GM23338 (cell line): ENCODE measurements around the gene ABHD5. TPM values are rescaled to one million over a fixed set of nuclear protein-coding genes. Genes with fewer than 3 reads are reported as not detected.
A peak's percentile ranks its signal among the peaks of the same experiment; 100 is the strongest.

Experiments
- ATAC-seq: fragments of 200-7000 bp; cut with Tn5 transposase; 3 replicates; pipeline ENCODE4 v1.9.1; 2020
- DNase-seq: peaks from one replicate; pipeline ENCODE4 v3.0.0-alpha.2; 2015; ENCODE audit warnings: low spot score
- H2AFZ ChIP-seq: fragments of 200-600 bp; sonication (generic); 2 replicates; pipeline ENCODE4 v1.8.0; 2016; ENCODE audit warnings: antibody characterized with exemption, mild to moderate bottlenecking, moderate library complexity
- H3F3A ChIP-seq: fragments of 200-600 bp; sonication (generic); replicated peaks from 2 replicates; pipeline ENCODE4 v1.8.0; 2017; ENCODE audit warnings: antibody characterized with exemption, mixed run types, low read depth
- H3K27ac ChIP-seq: fragments of 200-600 bp; sonication (generic); 2 replicates; pipeline ENCODE4 v1.6.1; 2016; ENCODE audit warnings: low read depth
- H3K27me3 ChIP-seq: fragments of 200-600 bp; sonication (generic); 2 replicates; pipeline ENCODE4 v1.8.0; 2016; ENCODE audit warnings: mild to moderate bottlenecking, mixed run types, moderate library complexity; ENCODE audit not compliant: insufficient read depth
- H3K36me3 ChIP-seq: fragments of 200-600 bp; sonication (generic); 2 replicates; pipeline ENCODE4 v1.8.0; 2016; ENCODE audit warnings: mild to moderate bottlenecking; ENCODE audit not compliant: insufficient read depth
- H3K4me1 ChIP-seq: fragments of 200-600 bp; sonication (generic); 2 replicates; pipeline ENCODE4 v1.8.0; 2016; ENCODE audit warnings: mild to moderate bottlenecking, moderate library complexity; ENCODE audit not compliant: insufficient read depth
- H3K4me2 ChIP-seq: fragments of 200-600 bp; sonication (generic); 2 replicates; pipeline ENCODE4 v1.7.1; 2017; ENCODE audit warnings: mixed run types
- H3K4me3 ChIP-seq: fragments of 200-600 bp; sonication (generic); 2 replicates; pipeline ENCODE4 v1.6.1; 2016; ENCODE audit warnings: mixed run types
- H3K79me2 ChIP-seq: fragments of 200-600 bp; sonication (generic); replicated peaks from 2 replicates; pipeline ENCODE4 v1.8.0; 2017; ENCODE audit warnings: mild to moderate bottlenecking; ENCODE audit not compliant: insufficient read depth
- H3K9me2 ChIP-seq: fragments of 200-600 bp; sonication (generic); 2 replicates; pipeline ENCODE4 v1.8.0; 2017; ENCODE audit not compliant: insufficient read depth
- H4K20me1 ChIP-seq: fragments of 200-600 bp; sonication (generic); replicated peaks from 2 replicates; pipeline ENCODE4 v1.8.0; 2017; ENCODE audit warnings: mild to moderate bottlenecking; ENCODE audit not compliant: insufficient read depth
- H3K27ac Mint-ChIP-seq: 2 replicates; pipeline ENCODE4 v1.8.0; 2020; ENCODE audit warnings: inconsistent platforms, mild to moderate bottlenecking, moderate library complexity, mixed read lengths
- H3K27me3 Mint-ChIP-seq: 3 replicates; pipeline ENCODE4 v1.8.0; 2022; ENCODE audit warnings: low read depth, mild to moderate bottlenecking, moderate library complexity, mixed read lengths, inconsistent platforms; ENCODE audit not compliant: insufficient read depth, poor library complexity
- H3K36me3 Mint-ChIP-seq: 3 replicates; pipeline ENCODE4 v1.8.0; 2021; ENCODE audit warnings: low read depth, mild to moderate bottlenecking, inconsistent platforms, moderate library complexity, mixed read lengths
- H3K4me1 Mint-ChIP-seq: 3 replicates; pipeline ENCODE4 v1.8.0; 2020; ENCODE audit warnings: mild to moderate bottlenecking, inconsistent platforms, mixed read lengths
- H3K4me3 Mint-ChIP-seq: 3 replicates; pipeline ENCODE4 v1.8.0; 2021; ENCODE audit warnings: moderate library complexity, mild to moderate bottlenecking, inconsistent platforms, mixed read lengths
- H3K9me3 Mint-ChIP-seq: 3 replicates; pipeline ENCODE4 v1.8.0; 2020; ENCODE audit warnings: moderate library complexity, mild to moderate bottlenecking, inconsistent platforms, mixed read lengths
- CREB1 ChIP-seq: fragments of 250-450 bp; sonication (Bioruptor Pico); IDR thresholded peaks from 2 replicates; pipeline ENCODE4 v1.5.0; 2020; ENCODE audit warnings: low read depth, mild to moderate bottlenecking, moderate library complexity
- ETS1 ChIP-seq: IDR thresholded peaks from 2 replicates; pipeline ENCODE4 v1.6.1; 2016; ENCODE audit warnings: antibody characterized with exemption
- EZH2 ChIP-seq: fragments of 200-600 bp; sonication (generic); IDR thresholded peaks from one replicate; pipeline ENCODE4 v1.8.0; 2017; ENCODE audit warnings: antibody characterized with exemption, mild to moderate bottlenecking, low read depth; ENCODE audit not compliant: unreplicated experiment
- EZH2phosphoT487 ChIP-seq: fragments of 200-600 bp; sonication (generic); IDR thresholded peaks from one replicate; pipeline ENCODE4 v1.8.1; 2018; ENCODE audit warnings: antibody characterized with exemption; ENCODE audit not compliant: unreplicated experiment
- JUNB ChIP-seq: IDR thresholded peaks from one replicate; pipeline ENCODE4 v1.6.1; 2016; ENCODE audit warnings: antibody characterized with exemption; ENCODE audit not compliant: unreplicated experiment
- POLR2AphosphoS5 ChIP-seq: IDR thresholded peaks from 2 replicates; pipeline ENCODE4 v1.6.1; 2016; ENCODE audit warnings: antibody characterized with exemption, low read depth
- STAT1 ChIP-seq: IDR thresholded peaks from one replicate; pipeline ENCODE4 v1.6.1; 2016; ENCODE audit warnings: antibody characterized with exemption; ENCODE audit not compliant: unreplicated experiment
- ZNF114 ChIP-seq: fragments of 250-450 bp; sonication (Bioruptor Pico); IDR thresholded peaks from 2 replicates; pipeline ENCODE4 v1.5.0; 2020; ENCODE audit warnings: mild to moderate bottlenecking, moderate library complexity
- ZNF331 ChIP-seq: fragments of 250-450 bp; sonication (Bioruptor Pico); IDR thresholded peaks from 2 replicates; pipeline ENCODE4 v1.5.0; 2020; ENCODE audit warnings: low read depth, mild to moderate bottlenecking, moderate library complexity
- ZNF462 ChIP-seq: fragments of 250-450 bp; sonication (Bioruptor Pico); IDR thresholded peaks from 2 replicates; pipeline ENCODE4 v1.5.0; 2020; ENCODE audit warnings: mild to moderate bottlenecking, moderate library complexity
- polyA plus RNA-seq: library from polyadenylated mRNA; unstranded; fragments of >200 nt; fragmentation: Nextera tagmentation; extraction: Ambion mirVana; gene quantifications from 2 replicates; pipeline ENCODE4 v1.2.1, GENCODE V29; 2016
- total RNA-seq: library from RNA; depleted of rRNA; stranded (reverse); fragments of >200 nt; shearing (Covaris generic); gene quantifications from 2 replicates; pipeline ENCODE4 v1.2.3, GENCODE V29; 2014
- TF ChIP-seq, protein P1 (sequence below), 2 experiments: fragments of 200-600 bp in 1 of 2; sonication (generic) in 1 of 2; conservative IDR thresholded peaks; 2 replicates each; pipeline versions ENCODE4 v1.5.1 to v1.6.1; 2016 to 2017; ENCODE audit warnings: antibody characterized with exemption in 2 of 2, low read depth in 2 of 2, mild to moderate bottlenecking in 2 of 2, moderate library complexity in 1 of 2
- TF ChIP-seq, protein P2 (sequence below): IDR thresholded peaks from one replicate; pipeline ENCODE4 v1.6.1; 2018; ENCODE audit warnings: antibody characterized with exemption; ENCODE audit not compliant: unreplicated experiment

Gene ABHD5
- total and polyA plus RNA-seq, 2 experiments from 2014 or later = 12.1 to 12.3 TPM

DNA sequence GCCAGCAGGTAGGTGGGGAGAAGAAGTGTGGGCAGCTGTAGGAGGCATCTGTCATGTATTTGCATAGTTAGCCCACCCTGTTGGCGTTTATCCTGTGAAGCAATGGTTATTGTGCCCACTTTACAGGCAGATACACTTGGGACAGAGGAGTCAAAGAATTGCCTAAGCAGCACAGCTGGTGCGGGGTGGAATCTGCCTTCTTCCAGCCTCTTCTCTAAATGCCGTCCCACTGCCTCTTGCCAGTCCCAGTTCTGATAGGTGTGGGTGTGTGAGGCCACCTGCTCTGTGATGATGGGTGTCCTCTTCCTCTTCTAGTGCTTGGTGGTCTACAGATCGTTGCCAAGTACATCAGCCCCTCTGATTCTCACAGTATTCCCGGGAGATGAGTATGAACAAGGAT lies 80.9 kb downstream of the ABHD5 start (continued):
- TF ChIP-seq, protein P1, sequence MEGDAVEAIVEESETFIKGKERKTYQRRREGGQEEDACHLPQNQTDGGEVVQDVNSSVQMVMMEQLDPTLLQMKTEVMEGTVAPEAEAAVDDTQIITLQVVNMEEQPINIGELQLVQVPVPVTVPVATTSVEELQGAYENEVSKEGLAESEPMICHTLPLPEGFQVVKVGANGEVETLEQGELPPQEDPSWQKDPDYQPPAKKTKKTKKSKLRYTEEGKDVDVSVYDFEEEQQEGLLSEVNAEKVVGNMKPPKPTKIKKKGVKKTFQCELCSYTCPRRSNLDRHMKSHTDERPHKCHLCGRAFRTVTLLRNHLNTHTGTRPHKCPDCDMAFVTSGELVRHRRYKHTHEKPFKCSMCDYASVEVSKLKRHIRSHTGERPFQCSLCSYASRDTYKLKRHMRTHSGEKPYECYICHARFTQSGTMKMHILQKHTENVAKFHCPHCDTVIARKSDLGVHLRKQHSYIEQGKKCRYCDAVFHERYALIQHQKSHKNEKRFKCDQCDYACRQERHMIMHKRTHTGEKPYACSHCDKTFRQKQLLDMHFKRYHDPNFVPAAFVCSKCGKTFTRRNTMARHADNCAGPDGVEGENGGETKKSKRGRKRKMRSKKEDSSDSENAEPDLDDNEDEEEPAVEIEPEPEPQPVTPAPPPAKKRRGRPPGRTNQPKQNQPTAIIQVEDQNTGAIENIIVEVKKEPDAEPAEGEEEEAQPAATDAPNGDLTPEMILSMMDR (conservative IDR thresholded peaks at IDR 0.05; ENCODE audit: low read depth in 2 of 2) = no peak
- TF ChIP-seq, protein P2, sequence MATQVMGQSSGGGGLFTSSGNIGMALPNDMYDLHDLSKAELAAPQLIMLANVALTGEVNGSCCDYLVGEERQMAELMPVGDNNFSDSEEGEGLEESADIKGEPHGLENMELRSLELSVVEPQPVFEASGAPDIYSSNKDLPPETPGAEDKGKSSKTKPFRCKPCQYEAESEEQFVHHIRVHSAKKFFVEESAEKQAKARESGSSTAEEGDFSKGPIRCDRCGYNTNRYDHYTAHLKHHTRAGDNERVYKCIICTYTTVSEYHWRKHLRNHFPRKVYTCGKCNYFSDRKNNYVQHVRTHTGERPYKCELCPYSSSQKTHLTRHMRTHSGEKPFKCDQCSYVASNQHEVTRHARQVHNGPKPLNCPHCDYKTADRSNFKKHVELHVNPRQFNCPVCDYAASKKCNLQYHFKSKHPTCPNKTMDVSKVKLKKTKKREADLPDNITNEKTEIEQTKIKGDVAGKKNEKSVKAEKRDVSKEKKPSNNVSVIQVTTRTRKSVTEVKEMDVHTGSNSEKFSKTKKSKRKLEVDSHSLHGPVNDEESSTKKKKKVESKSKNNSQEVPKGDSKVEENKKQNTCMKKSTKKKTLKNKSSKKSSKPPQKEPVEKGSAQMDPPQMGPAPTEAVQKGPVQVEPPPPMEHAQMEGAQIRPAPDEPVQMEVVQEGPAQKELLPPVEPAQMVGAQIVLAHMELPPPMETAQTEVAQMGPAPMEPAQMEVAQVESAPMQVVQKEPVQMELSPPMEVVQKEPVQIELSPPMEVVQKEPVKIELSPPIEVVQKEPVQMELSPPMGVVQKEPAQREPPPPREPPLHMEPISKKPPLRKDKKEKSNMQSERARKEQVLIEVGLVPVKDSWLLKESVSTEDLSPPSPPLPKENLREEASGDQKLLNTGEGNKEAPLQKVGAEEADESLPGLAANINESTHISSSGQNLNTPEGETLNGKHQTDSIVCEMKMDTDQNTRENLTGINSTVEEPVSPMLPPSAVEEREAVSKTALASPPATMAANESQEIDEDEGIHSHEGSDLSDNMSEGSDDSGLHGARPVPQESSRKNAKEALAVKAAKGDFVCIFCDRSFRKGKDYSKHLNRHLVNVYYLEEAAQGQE = no peak

- DNase-seq = peak; percentile 27
- H3K36me3 ChIP-seq = no peaks in the 10 kb centered on the region
- Mint-ChIP-seq H3K27ac (peak overlapping the region; percentile 79), H3K4me1 (peaks cover 13% of the 10 kb centered on the region), H3K36me3 (no peaks in the 10 kb centered on the region), H3K9me3 (no peaks in the 10 kb centered on the region), H3K4me3 (no peak overlapping the region), H3K27me3 (peaks cover 10% of the 10 kb centered on the region)
- no peaks in the 10 kb centered on the region for H3K79me2 ChIP-seq
- no peak overlapping the region for H3K4me3 ChIP-seq
- ATAC-seq = peak; percentile 7
- H2AFZ ChIP-seq = peak overlapping the region; percentile 66
- no peak overlapping the region for H3K27ac ChIP-seq
- H3K9me2 ChIP-seq = peaks cover 3% of the 10 kb centered on the region
- H3K4me1 ChIP-seq = no peaks in the 10 kb centered on the region
- H3K4me2 ChIP-seq = no peak overlapping the region
- H3F3A ChIP-seq = no peaks in the 10 kb centered on the region
- no peaks in the 10 kb centered on the region for H3K27me3 ChIP-seq
- H4K20me1 ChIP-seq = no peaks in the 10 kb centered on the region
- TF ChIP-seq ZNF331 (CRISPR knock-in tag) = no peak
- no peak for TF ChIP-seq ETS1
- TF ChIP-seq ZNF462 (CRISPR knock-in tag) = no peak
- no peak for TF ChIP-seq JUNB
- TF ChIP-seq EZH2 = no peak
- no peak for TF ChIP-seq CREB1 (CRISPR knock-in tag)
- TF ChIP-seq EZH2phosphoT487 = no peak
- no peak for TF ChIP-seq POLR2AphosphoS5
- no peak for TF ChIP-seq ZNF114 (CRISPR knock-in tag)
- no peak for TF ChIP-seq STAT1
These were observed 82.7 kb downstream of the ABHD5 start for GRCh38 chr3:43773273-43774094.
